Suprapubic skin (tissue), 3 donors: ENCODE results near the gene POLR1A.

Experiments
- POLR2A ChIP-seq, 2 donors: fragments of 450-650 bp; IDR thresholded peaks; one replicate each; pipeline ENCODE4 v1.6.1; 2017; ENCODE audit warnings: antibody characterized with exemption in 2 of 2, mild to moderate bottlenecking in 2 of 2, moderate library complexity in 2 of 2
- TF ChIP-seq, protein P1 (sequence below), 2 donors: fragments of 200-600 bp in 1 of 2; fragments of 450-650 bp in 1 of 2; sonication (generic) in 1 of 2; IDR thresholded peaks; one replicate each; pipeline ENCODE4 v1.5.1; 2016 to 2019; ENCODE audit warnings: antibody characterized with exemption in 2 of 2, mild to moderate bottlenecking in 1 of 2, moderate library complexity in 1 of 2

DNA sequence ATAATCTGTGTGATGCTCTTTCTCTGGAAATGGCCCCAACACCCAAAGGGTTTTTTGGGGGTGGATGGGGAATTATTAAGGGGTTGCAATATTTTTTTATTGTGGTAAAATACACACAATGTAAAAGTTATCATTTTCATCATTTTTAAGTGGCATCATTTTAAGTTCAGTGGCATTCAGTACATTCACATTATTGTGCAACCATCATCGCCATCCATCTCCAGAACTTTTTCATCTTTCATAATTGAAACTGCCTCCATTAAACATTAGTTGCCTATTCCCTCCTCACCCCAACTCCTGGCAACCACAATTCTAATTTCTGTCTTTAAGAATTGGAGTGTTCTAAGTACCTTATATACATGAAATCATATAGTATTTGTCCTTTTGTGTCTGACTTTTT lies 90.0 kb downstream of the POLR1A start:
- TF ChIP-seq, protein P1, sequence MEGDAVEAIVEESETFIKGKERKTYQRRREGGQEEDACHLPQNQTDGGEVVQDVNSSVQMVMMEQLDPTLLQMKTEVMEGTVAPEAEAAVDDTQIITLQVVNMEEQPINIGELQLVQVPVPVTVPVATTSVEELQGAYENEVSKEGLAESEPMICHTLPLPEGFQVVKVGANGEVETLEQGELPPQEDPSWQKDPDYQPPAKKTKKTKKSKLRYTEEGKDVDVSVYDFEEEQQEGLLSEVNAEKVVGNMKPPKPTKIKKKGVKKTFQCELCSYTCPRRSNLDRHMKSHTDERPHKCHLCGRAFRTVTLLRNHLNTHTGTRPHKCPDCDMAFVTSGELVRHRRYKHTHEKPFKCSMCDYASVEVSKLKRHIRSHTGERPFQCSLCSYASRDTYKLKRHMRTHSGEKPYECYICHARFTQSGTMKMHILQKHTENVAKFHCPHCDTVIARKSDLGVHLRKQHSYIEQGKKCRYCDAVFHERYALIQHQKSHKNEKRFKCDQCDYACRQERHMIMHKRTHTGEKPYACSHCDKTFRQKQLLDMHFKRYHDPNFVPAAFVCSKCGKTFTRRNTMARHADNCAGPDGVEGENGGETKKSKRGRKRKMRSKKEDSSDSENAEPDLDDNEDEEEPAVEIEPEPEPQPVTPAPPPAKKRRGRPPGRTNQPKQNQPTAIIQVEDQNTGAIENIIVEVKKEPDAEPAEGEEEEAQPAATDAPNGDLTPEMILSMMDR (IDR thresholded peaks at IDR 0.05) = no peak
- TF ChIP-seq POLR2A (IDR thresholded peaks at IDR 0.05) = no peak
